ENCODE measurements around the gene PHLDB2. TPM values are rescaled to one million over a fixed set of nuclear protein-coding genes. Genes with fewer than 3 reads are reported as not detected.

PHLDB2 gene
- total RNA-seq, 1 donor from 2014 or later = 170 TPM

GRCh38 chr3:111919370-111920065 is 60.5 kb downstream of the PHLDB2 start:
- FAIRE-seq (no peak), DNase-seq (ENCODE audit: low read depth) (no peak)
- Mint-ChIP-seq H3K27me3 (ENCODE audit: low read depth, unreplicated experiment) (no peaks in the 10 kb centered on the region), H3K4me1 (ENCODE audit: low read depth, unreplicated experiment) (peaks cover 43% of the 10 kb centered on the region), H3K27ac (ENCODE audit: unreplicated experiment) (no peak overlapping the region), H3K9me3 (ENCODE audit: unreplicated experiment) (no peaks in the 10 kb centered on the region), H3K36me3 (ENCODE audit: low read depth, unreplicated experiment) (peaks cover 49% of the 10 kb centered on the region), H3K4me3 (ENCODE audit: unreplicated experiment) (no peak overlapping the region)
- H3K4me2 ChIP-seq (ENCODE audit: low read length) = no peak overlapping the region
- TF ChIP-seq EZH2 (IDR thresholded peaks at IDR 0.05; ENCODE audit: insufficient read depth, low read length) = no peak
- TF ChIP-seq CTCF (IDR thresholded peaks at IDR 0.05; ENCODE audit: insufficient read depth, low read depth, low read length) = no peak
- peaks cover 36% of the 10 kb centered on the region for H3K79me2 ChIP-seq (ENCODE audit: insufficient read depth, low read length)
- H4K20me1 ChIP-seq (ENCODE audit: insufficient read depth, low read length) = no peaks in the 10 kb centered on the region
- H3K9me3 ChIP-seq (ENCODE audit: insufficient read depth, low read depth, low read length) = no peaks in the 10 kb centered on the region
- no peaks in the 10 kb centered on the region for H3K27me3 ChIP-seq (ENCODE audit: insufficient read depth, low read length)
- no peak overlapping the region for H3K27ac ChIP-seq (ENCODE audit: low read depth, low read length)
- H3K9ac ChIP-seq (ENCODE audit: low read length) = no peak overlapping the region
- peaks cover 27% of the 10 kb centered on the region for H3K4me1 ChIP-seq (ENCODE audit: insufficient read depth, low read length)
- no peak overlapping the region for H3K4me3 ChIP-seq (ENCODE audit: insufficient read depth, low read depth, low read length)
- H2AFZ ChIP-seq (ENCODE audit: low read depth, low read length) = no peak overlapping the region
- peaks cover 49% of the 10 kb centered on the region for H3K36me3 ChIP-seq (ENCODE audit: insufficient read depth, low read length)

GRCh38 chr3:111921181-111921580 is 62.1 kb downstream of the PHLDB2 start:
- no peak for TF ChIP-seq CTCF (IDR thresholded peaks at IDR 0.05; ENCODE audit: insufficient read depth, low read depth, low read length)
- no peak for TF ChIP-seq EZH2 (IDR thresholded peaks at IDR 0.05; ENCODE audit: insufficient read depth, low read length)

More at GRCh38 chr3:111921181-111921580, 62.1 kb downstream of the PHLDB2 start:
- FAIRE-seq (no peak), DNase-seq (ENCODE audit: low read depth) (no peak)
- H3K27ac ChIP-seq (ENCODE audit: low read depth, low read length) = no peak overlapping the region
- no peak overlapping the region for H2AFZ ChIP-seq (ENCODE audit: low read depth, low read length)
- Mint-ChIP-seq H3K36me3 (ENCODE audit: low read depth, unreplicated experiment) (peaks cover 50% of the 10 kb centered on the region), H3K4me3 (ENCODE audit: unreplicated experiment) (no peak overlapping the region), H3K4me1 (ENCODE audit: low read depth, unreplicated experiment) (peaks cover 35% of the 10 kb centered on the region), H3K27me3 (ENCODE audit: low read depth, unreplicated experiment) (no peaks in the 10 kb centered on the region), H3K27ac (ENCODE audit: unreplicated experiment) (no peak overlapping the region), H3K9me3 (ENCODE audit: unreplicated experiment) (no peaks in the 10 kb centered on the region)
- no peak overlapping the region for H3K9ac ChIP-seq (ENCODE audit: low read length)
- H3K79me2 ChIP-seq (ENCODE audit: insufficient read depth, low read length) = peaks cover 24% of the 10 kb centered on the region
- no peaks in the 10 kb centered on the region for H3K27me3 ChIP-seq (ENCODE audit: insufficient read depth, low read length)
- no peak overlapping the region for H3K4me2 ChIP-seq (ENCODE audit: low read length)
- no peaks in the 10 kb centered on the region for H3K9me3 ChIP-seq (ENCODE audit: insufficient read depth, low read depth, low read length)
- H3K36me3 ChIP-seq (ENCODE audit: insufficient read depth, low read length) = peaks cover 45% of the 10 kb centered on the region
- H3K4me3 ChIP-seq (ENCODE audit: insufficient read depth, low read depth, low read length) = no peak overlapping the region
- H4K20me1 ChIP-seq (ENCODE audit: insufficient read depth, low read length) = peaks cover 2% of the 10 kb centered on the region
- H3K4me1 ChIP-seq (ENCODE audit: insufficient read depth, low read length) = peaks cover 20% of the 10 kb centered on the region
